Middle frontal gyrus (tissue), 1 donor: ENCODE results near the gene MRPL4.

Experiments used
- DNase-seq: peaks from one replicate; pipeline ENCODE4 v3.0.0-alpha.2; 2015; ENCODE audit warnings: low spot score; ENCODE audit errors: extremely low spot score

MRPL4 gene

DNA sequence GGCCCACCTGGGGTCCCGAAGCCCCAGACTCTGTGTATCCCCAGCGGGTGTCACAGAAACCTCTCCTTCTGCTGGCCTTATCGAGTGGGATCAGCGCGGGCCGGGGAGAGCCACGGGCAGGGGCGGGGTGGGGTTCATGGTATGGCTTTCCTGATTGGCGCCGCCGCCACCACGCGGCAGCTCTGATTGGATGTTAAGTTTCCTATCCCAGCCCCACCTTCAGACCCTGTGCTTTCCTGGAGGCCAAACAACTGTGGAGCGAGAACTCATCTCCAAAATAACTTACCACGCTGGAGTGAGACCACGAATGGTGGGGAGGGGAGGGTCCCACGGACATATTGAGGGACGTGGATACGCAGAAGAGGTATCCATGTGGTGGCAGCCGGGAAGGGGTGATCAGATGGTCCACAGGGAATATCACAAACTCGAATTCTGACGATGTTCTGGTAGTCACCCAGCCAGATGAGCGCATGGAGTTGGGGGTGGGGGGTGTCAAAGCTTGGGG, 36.7 kb downstream of the MRPL4 start:
- no peak for DNase-seq

DNA sequence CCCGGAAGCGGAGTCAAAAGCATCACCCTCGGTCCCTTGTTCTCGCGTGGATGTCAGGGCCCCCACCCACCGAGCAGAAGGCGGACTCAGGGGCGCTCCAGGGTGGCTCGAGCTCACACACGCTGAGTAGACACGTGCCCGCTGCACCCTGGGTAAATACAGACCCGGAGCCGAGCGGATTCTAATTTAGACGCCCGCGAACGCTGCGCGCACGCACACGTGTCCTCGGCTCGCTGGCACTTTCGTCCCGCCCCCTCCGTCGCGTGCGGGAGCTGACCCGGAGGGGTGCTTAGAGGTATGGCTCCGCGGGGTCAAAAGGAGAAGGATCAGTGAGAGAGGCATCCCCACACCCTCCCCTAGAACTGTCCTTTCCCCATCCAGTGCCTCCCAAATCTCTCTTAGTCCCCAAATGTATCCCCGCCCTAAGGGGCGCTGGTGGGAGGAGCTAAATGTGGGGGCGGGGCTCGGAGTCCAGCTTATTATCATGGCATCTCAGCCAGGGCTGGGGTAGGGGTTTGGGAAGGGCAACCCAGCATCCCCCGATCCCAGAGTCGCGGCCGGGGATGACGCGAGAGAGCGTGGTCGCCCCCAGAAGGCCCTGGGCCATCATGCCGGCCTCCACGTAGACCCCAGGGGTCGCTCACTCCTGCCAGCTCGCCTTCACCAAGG, 37.3 kb downstream of the MRPL4 start:
- DNase-seq, result peak; percentile 18

DNA sequence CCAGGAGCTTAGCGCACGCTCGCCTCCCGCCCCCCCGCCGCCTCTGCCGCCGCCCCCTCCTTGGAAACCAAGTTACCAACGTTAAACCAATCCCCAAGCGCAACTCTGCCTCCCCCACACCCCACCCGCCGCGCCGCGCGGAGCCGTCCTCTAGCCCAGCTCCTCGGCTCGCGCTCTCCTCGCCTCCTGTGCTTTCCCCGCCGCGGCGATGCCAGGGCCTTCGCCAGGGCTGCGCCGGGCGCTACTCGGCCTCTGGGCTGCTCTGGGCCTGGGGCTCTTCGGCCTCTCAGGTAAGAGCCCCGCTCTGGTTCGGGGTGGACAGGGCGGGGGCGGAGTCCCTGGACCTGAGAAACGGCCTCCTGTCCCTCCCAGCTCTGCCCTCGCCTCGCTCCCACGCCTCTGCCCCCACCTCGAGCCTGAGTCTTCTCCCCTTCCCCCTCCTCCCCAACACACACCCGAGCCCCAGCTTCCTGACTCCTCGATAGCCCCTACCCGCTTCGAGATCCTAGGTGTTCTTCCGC, 37.9 kb downstream of the MRPL4 start, which contains the start of gene ICAM5:
Gene ICAM5 (plus strand): TSS at position 117 of the 521 bp plus-strand sequence. CDS start 92 bp downstream, at position 209.
- DNase-seq, result no peak

DNA sequence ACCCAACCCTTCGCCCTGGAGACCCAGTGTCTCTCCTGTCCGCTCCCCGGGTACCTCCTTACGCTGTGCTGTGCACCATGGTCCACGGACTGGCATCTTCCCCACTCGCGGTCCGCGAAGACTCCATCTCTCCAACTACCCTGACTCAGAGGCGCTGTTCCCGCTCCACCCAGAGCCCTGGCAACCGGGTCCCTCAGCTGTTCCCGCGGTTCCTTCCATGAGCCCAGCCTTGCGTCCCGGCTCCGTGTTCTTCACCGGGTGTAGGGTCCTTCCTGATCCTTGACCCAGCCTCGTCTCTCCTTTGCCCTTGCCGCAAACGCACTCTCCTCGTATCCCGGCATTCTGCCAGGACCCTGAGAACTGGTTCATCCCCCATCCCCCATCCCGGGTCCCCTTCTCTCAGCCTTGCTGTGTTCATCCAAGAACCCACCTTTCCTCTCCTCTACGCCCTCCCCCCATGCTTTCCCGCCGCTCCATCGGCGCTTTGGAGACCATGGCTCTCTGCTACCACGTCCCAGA, 38.4 kb downstream of the MRPL4 start:
- no peak for DNase-seq

DNA sequence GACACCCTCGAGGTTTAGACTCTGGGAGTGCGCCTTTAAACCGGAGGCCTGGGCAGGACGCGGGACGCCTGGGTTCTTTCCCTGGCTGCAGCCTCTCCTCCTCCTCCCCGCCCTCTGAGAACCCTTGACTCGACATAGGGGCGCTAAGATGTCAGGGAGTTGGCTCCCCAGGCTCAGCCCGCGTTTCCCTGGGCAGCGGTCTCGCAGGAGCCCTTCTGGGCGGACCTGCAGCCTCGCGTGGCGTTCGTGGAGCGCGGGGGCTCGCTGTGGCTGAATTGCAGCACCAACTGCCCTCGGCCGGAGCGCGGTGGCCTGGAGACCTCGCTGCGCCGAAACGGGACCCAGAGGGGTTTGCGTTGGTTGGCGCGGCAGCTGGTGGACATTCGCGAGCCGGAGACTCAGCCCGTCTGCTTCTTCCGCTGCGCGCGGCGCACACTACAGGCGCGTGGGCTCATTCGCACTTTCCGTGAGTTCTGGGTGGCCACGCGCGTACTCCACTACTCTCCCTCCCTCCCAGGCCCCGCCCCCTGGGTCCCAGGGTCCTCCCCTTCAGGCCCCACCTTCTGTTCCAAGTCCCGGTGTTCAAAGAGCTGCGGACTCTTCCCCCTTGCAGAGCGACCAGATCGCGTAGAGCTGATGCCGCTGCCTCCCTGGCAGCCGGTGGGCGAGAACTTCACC, 39.0 kb downstream of the MRPL4 start:
- DNase-seq, result no peak

DNA sequence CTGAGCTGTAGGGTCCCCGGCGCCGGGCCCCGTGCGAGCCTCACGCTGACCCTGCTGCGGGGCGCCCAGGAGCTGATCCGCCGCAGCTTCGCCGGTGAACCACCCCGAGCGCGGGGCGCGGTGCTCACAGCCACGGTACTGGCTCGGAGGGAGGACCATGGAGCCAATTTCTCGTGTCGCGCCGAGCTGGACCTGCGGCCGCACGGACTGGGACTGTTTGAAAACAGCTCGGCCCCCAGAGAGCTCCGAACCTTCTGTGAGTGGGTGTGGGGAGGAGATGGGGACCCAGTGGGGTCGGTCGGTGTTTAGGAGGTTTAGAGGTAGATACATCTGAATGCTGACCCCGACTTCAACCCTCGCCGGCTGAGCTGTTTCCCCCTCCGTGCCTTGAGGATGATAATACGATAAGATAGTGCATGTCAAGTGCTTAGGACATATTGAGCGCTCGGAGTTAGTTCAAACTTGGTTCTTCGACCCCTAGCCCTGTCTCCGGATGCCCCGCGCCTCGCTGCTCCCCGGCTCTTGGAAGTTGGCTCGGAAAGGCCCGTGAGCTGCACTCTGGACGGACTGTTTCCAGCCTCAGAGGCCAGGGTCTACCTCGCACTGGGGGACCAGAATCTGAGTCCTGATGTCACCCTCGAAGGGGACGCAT, 39.7 kb downstream of the MRPL4 start:
- DNase-seq, result no peak

DNA sequence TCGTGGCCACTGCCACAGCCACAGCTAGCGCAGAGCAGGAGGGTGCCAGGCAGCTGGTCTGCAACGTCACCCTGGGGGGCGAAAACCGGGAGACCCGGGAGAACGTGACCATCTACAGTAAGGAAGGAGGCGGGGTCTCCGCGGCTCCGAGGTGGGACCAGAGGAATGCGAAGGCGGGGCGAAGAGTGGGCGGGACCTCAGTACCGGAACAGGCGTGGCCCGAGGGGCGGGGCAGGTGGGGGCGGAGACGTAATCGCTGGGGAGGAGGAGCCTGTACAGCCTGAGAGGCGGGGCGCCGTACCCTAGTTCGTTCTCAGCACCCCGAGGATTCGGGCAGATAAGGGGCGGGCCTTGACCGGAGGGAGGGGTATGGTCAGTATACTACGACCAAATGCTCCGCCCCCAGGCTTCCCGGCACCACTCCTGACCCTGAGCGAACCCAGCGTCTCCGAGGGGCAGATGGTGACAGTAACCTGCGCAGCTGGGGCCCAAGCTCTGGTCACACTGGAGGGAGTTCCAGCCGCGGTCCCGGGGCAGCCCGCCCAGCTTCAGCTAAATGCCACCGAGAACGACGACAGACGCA, 40.3 kb downstream of the MRPL4 start:
- no peak for DNase-seq

DNA sequence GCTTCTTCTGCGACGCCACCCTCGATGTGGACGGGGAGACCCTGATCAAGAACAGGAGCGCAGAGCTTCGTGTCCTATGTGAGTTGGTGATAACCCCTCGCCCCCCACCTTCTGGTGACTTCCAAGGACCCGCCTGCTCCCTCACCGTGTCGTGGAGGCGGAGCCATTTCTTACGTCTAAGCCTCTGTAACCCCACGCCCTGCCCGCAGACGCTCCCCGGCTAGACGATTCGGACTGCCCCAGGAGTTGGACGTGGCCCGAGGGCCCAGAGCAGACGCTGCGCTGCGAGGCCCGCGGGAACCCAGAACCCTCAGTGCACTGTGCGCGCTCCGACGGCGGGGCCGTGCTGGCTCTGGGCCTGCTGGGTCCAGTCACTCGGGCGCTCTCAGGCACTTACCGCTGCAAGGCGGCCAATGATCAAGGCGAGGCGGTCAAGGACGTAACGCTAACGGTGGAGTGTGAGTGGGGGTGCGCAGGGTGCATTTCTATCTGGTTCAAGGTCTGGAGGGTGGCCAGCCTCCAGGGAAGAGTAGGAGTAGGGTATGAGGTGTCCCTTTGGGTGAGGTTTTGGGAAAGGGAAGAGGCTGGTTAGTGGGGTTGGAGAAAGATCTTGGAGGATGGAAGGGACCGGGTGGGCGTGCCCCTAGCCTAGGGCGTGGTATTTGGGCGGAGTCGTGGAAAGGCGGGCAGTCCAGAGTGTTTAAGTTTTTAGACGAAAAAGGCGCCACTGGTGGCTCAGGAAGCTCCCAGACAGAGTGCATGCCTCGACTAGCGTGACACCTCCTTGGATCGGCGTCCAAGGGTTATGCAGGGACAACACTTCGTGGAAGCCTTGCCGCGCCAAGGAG, 41.0 kb downstream of the MRPL4 start:
- no peak for DNase-seq

DNA sequence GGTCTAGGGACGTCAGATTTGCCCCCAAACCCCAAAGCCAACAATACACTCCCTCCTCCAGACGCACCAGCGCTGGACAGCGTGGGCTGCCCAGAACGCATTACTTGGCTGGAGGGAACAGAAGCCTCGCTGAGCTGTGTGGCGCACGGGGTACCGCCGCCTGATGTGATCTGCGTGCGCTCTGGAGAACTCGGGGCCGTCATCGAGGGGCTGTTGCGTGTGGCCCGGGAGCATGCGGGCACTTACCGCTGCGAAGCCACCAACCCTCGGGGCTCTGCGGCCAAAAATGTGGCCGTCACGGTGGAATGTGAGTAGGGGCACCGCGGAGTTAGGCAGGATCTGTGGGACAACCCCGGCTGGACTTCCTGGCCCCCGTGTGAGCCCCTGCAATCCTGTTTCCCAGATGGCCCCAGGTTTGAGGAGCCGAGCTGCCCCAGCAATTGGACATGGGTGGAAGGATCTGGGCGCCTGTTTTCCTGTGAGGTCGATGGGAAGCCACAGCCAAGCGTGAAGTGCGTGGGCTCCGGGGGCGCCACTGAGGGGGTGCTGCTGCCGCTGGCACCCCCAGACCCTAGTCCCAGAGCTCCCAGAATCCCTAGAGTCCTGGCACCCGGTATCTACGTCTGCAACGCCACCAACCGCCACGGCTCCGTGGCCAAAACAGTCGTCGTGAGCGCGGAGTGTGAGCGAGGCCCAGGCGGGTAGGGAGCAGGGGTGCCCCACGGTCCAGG, 41.8 kb downstream of the MRPL4 start:
- DNase-seq, result no peak

DNA sequence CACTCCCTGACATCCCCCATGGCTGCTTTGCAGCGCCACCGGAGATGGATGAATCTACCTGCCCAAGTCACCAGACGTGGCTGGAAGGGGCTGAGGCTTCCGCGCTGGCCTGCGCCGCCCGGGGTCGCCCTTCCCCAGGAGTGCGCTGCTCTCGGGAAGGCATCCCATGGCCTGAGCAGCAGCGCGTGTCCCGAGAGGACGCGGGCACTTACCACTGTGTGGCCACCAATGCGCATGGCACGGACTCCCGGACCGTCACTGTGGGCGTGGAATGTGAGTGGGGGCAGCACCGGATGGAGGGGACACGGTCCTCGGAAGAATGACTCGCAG, 42.3 kb downstream of the MRPL4 start:
- no peak for DNase-seq

DNA sequence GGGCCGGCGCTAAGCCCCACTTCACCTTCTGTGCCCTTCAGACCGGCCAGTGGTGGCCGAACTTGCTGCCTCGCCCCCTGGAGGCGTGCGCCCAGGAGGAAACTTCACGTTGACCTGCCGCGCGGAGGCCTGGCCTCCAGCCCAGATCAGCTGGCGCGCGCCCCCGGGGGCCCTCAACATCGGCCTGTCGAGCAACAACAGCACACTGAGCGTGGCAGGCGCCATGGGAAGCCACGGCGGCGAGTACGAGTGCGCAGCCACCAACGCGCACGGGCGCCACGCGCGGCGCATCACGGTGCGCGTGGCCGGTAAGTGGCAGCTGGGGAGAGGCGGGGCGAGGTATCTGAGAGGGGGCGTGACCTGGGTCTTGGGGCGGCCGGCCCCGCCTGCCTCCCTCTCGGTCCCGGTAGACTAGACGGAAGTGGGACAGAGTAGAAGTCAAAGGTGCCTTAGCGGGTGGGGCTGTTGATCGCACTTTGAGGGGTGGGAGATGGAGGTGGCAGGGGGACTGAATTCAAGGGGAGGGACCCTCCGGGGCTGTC, 43.4 kb downstream of the MRPL4 start:
- no peak for DNase-seq

DNA sequence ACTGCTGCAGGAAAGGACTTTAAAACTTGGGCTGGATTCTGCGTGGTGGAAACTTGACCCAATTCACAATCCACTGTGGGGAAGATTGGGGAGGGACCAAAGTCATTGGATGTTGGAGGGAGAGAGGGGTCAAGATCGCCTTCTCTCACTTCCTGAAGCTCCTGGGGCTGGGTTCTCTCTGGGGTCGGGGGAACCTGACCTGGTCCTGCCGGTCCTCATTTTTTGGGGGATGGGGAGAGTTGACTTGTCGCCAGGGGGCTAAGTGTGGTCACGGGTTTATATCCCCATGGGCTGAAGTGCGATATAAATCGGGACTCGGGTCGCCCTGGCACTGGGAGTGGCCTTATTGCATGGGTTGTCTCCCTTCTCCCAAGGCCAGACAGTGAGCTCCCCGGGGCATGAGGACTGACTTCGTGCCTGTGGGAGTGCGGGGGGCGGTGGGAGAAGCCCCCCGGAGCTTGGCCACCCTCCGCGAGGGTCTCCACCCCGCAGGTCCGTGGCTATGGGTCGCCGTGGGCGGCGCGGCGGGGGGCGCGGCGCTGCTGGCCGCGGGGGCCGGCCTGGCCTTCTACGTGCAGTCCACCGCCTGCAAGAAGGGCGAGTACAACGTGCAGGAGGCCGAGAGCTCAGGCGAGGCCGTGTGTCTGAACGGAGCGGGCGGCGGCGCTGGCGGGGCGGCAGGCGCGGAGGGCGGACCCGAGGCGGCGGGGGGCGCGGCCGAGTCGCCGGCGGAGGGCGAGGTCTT, 44.0 kb downstream of the MRPL4 start:
- no peak for DNase-seq

DNA sequence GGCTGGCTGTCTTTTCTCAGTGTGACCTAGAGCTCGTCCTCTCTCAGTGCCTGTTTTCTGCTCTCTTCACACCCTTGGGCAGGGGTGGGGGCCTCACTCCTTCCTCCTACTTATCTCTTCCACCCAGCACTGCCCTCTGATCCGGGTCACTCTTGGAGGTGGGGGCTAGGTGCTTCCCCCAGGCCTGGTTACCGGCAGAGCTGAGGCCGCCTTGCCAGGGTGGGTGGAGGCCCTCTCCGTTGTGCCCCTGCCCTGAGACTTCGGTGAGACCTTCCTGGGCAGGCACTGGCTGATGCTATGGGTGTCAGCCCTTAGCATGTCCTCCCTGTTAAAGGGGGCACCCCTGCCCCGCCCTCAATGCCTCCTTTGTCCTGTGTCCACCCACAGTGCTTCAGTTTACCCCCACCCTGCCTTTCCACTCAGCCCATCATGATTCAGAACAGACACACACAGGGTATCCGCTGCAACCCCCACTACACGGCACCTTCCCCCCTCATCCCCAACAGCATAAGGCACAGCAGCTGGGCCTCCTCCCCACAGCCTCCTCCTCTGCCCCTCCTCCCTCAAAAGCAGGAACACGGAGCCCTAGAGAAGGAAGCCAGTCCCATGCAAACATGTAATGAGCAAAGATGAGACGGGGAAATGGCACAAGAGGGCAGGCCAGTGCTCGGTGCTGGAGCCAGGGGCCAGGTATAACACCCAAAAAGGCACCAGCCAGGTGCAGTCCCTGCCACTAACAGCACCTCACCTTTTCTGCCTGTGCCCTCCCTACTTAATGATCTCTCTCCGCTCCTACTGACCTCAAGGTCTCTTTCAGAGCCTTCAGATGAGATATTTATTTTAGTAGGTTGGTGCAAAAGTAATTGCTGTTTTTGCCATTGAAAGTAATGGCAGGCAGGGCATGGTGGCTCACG, 47.8 kb downstream of the MRPL4 start:
- DNase-seq, result no peak

DNA sequence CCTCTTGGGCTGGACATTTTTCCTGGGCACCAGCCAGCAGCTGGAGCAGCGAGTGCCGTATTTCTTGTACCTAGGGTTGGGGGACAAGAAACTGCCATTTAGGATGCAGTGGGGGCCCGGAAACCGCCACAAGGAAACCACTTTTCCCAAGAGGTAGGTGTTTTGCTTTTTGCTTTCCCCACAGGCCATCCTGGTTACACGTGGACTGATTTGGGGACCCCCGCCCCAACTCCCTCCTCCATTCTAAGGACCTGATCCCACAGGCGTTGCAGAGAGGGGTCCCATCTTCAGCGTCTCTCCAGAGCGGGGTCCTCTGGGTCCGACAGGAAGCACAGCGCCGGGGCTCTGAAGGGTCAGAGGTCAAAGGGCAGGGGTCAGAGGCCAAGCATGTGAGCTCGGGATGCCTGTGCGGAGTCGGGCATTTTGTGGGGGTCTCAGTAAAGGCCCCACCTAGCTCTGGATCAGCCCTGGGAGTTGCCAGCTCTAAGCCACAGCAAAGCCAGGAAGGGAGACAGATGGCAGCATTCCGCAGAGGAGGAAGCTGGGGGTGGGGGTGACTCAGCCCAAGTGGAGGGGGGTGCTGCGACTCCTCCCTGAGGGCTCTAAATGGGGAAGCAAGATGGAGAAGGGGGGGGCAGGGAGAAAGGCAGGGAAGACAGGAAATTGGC, 53.3 kb downstream of the MRPL4 start:
- peak; percentile 43 for DNase-seq

DNA sequence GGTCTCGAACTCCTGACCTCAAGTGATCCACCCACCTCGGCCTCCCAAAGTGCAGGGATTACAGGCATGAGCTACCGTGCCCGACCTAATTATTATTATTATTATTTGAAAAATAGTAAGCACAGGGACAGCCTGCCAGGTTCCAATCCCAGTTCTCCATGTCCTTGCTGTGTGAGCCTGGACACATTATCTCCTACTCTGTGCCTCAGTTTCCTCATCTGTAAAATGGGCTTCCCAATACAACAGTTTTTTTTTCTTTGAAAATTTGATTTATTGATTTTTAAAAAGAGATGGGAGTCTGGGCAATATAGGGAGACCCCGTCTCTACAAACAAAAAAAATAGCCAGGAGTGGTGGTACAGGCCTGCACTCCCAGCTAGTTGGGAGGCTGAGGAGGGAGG, 54.3 kb downstream of the MRPL4 start:
- DNase-seq, result no peak

DNA sequence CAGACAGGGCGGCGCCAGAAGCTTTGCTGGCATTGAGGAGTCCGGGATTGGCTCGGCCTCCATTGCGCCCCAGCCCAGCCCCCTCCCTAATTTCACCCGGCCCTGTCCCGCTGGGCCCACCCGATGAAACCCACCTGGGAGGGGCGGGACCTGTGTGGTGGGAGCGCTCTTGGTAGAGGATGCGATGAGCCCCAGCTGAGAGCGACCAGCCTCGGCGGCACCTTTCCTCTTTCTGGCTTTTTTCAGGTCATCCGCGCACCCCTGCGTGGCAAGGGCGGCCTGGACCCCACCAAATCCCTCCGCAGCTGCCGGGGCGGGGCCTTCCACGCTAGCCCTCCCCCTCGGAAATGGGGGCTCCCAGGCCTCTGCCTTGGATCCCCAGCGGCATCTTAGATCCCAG, 57.4 kb downstream of the MRPL4 start, which contains the start of gene ZGLP1:
Gene ZGLP1 (minus strand): TSS at position 393 of the 400 bp plus-strand sequence.
- no peak for DNase-seq
